GM23248 (cell line): ENCODE results near the gene SHB. TPM values are rescaled to one million over a fixed set of nuclear protein-coding genes. Genes with fewer than 3 reads are reported as not detected.

Experiments
- DNase-seq: peaks from one replicate; pipeline ENCODE4 v3.0.0-alpha.2; 2015
- H2AFZ ChIP-seq: fragments of 200-600 bp; sonication (generic); 2 replicates; pipeline ENCODE4 v1.6.1; 2016; ENCODE audit warnings: antibody characterized with exemption
- H3F3A ChIP-seq: fragments of 200-600 bp; sonication (generic); 2 replicates; pipeline ENCODE4 v1.6.1; 2016; ENCODE audit warnings: mild to moderate bottlenecking, antibody characterized with exemption, mixed run types; ENCODE audit not compliant: insufficient read depth
- H3K27ac ChIP-seq: fragments of 200-600 bp; sonication (generic); 2 replicates; pipeline ENCODE4 v1.5.1; 2016; ENCODE audit warnings: mild to moderate bottlenecking
- H3K27me3 ChIP-seq: fragments of 200-600 bp; sonication (generic); replicated peaks from 2 replicates; pipeline ENCODE4 v1.6.1; 2016; ENCODE audit warnings: mild to moderate bottlenecking; ENCODE audit not compliant: insufficient read depth
- H3K36me3 ChIP-seq: fragments of 200-600 bp; sonication (generic); 2 replicates; pipeline ENCODE4 v1.6.1; 2016; ENCODE audit warnings: low read depth, mild to moderate bottlenecking
- H3K4me1 ChIP-seq: fragments of 200-600 bp; sonication (generic); 2 replicates; pipeline ENCODE4 v1.6.1; 2016; ENCODE audit warnings: mild to moderate bottlenecking; ENCODE audit not compliant: insufficient read depth
- H3K4me2 ChIP-seq: fragments of 200-600 bp; sonication (generic); one replicate; pipeline ENCODE4 v1.6.1; 2016; ENCODE audit warnings: mild to moderate bottlenecking; ENCODE audit not compliant: unreplicated experiment
- H3K4me3 ChIP-seq: fragments of 200-600 bp; sonication (generic); 2 replicates; pipeline ENCODE4 v1.5.1; 2016; ENCODE audit warnings: mild to moderate bottlenecking
- H3K79me2 ChIP-seq: fragments of 200-600 bp; sonication (generic); 2 replicates; pipeline ENCODE4 v1.6.1; 2016; ENCODE audit warnings: mild to moderate bottlenecking; ENCODE audit not compliant: insufficient read depth
- H3K9ac ChIP-seq: fragments of 200-600 bp; sonication (generic); 2 replicates; pipeline ENCODE4 v1.6.1; 2016; ENCODE audit warnings: mild to moderate bottlenecking
- H3K9me2 ChIP-seq: fragments of 200-600 bp; sonication (generic); 2 replicates; pipeline ENCODE4 v1.6.1; 2016; ENCODE audit warnings: mixed run types, mild to moderate bottlenecking, moderate library complexity; ENCODE audit not compliant: insufficient read depth
- H3K9me3 ChIP-seq: fragments of 200-600 bp; sonication (generic); one replicate; pipeline ENCODE4 v1.6.1; 2017; ENCODE audit warnings: low read depth
- H4K20me1 ChIP-seq: fragments of 200-600 bp; sonication (generic); 2 replicates; pipeline ENCODE4 v1.6.0; 2016; ENCODE audit not compliant: insufficient read depth
- EZH2 ChIP-seq: fragments of 200-600 bp; sonication (generic); IDR thresholded peaks from 2 replicates; pipeline ENCODE4 v1.6.1; 2018; ENCODE audit warnings: antibody characterized with exemption, mild to moderate bottlenecking; ENCODE audit not compliant: insufficient read depth, poor library complexity, severe bottlenecking
- EZH2phosphoT487 ChIP-seq: fragments of 200-600 bp; sonication (generic); IDR thresholded peaks from 2 replicates; pipeline ENCODE4 v1.6.1; 2018; ENCODE audit warnings: antibody characterized with exemption, moderate library complexity, mild to moderate bottlenecking, low read depth; ENCODE audit not compliant: insufficient read depth
- WGBS, 2 experiments: methylation state at CpG; one replicate each; pipeline ENCODE4 v1.1.6; 2015 to 2017; ENCODE audit warnings: low lambda C conversion rate in 2 of 2, low coverage in 1 of 2; ENCODE audit errors: missing lambda C conversion rate in 2 of 2; 5-methylcytosine and 5-hydroxymethylcytosine counted together
- in situ Hi-C: fragments of 300-500 bp; cut with MboI; formaldehyde crosslinking; loops from 2 replicates; pipeline ENCODE4 v1.15.0; 2020
- polyA plus RNA-seq: library from polyadenylated mRNA; unstranded; fragments of >200 nt; fragmentation: Nextera tagmentation; extraction: Ambion mirVana; gene quantifications from 2 replicates; pipeline ENCODE4 v1.2.1, GENCODE V29; 2016
- total RNA-seq: library from RNA; depleted of rRNA; stranded (reverse); fragments of >200 nt; shearing (Covaris generic); gene quantifications from 2 replicates; pipeline ENCODE4 v1.2.3, GENCODE V29; 2014

SHB gene
- total and polyA plus RNA-seq, 2 experiments from 2014 or later = 3.9 to 11.1 TPM

GRCh38 chr9:37905776-37906175 lies 163.3 kb downstream of the SHB start:
- no peaks in the 10 kb centered on the region for H3K9me3 ChIP-seq
- H3K79me2 ChIP-seq = peaks cover 27% of the 10 kb centered on the region
- in situ Hi-C loops = loop anchor here (10.0 kb wide), 2 partner anchors 259 to 439 kb away; no protein-coding TSS in a partner anchor
- H3K36me3 ChIP-seq = no peaks in the 10 kb centered on the region
- no peak overlapping the region for H3K9ac ChIP-seq
- no peak overlapping the region for H3K4me2 ChIP-seq
- peaks cover 25% of the 10 kb centered on the region for H3K4me1 ChIP-seq
- H2AFZ ChIP-seq = no peak overlapping the region
- 0 out of 2 replicates have a peak, but pooled peaks cover 8% of the 10 kb centered on the region for H3F3A ChIP-seq
- no peak for DNase-seq
- TF ChIP-seq EZH2phosphoT487 = no peak
- no peak for TF ChIP-seq EZH2
- WGBS, 2 experiments = 100% methylated on average over 4 of the region's 4 CpGs
- no peak overlapping the region for H3K4me3 ChIP-seq
- no peaks in the 10 kb centered on the region for H4K20me1 ChIP-seq
- H3K9me2 ChIP-seq = no peaks in the 10 kb centered on the region
- H3K27ac ChIP-seq = no peak overlapping the region
- no peaks in the 10 kb centered on the region for H3K27me3 ChIP-seq

- DNase-seq = no peak
- in situ Hi-C loops = loop anchor here (10.0 kb wide), 2 partner anchors 260 to 440 kb away; no protein-coding TSS in a partner anchor
- 0 out of 2 replicates have a peak, but pooled peaks cover 8% of the 10 kb centered on the region for H3F3A ChIP-seq
- H3K27ac ChIP-seq = peak overlapping the region; percentile 59; the same call in 1 of the 2 replicates
- peak overlapping the region; percentile 86 for H3K9ac ChIP-seq
- 61 to 62% methylated on average over 10 of the region's 10 CpGs for WGBS, 2 experiments
- H2AFZ ChIP-seq = peak overlapping the region; percentile 99
- peak overlapping the region; percentile 86 for H3K4me3 ChIP-seq
- peak overlapping the region; percentile 94 for H3K4me2 ChIP-seq
- no peaks in the 10 kb centered on the region for H3K27me3 ChIP-seq
- no peaks in the 10 kb centered on the region for H3K9me2 ChIP-seq
- H4K20me1 ChIP-seq = no peaks in the 10 kb centered on the region
- H3K79me2 ChIP-seq = peaks cover 33% of the 10 kb centered on the region
- TF ChIP-seq EZH2phosphoT487 (no peak), EZH2 (no peak)
- no peaks in the 10 kb centered on the region for H3K9me3 ChIP-seq
- H3K4me1 ChIP-seq = peaks cover 25% of the 10 kb centered on the region
- no peaks in the 10 kb centered on the region for H3K36me3 ChIP-seq
These were observed 163.9 kb downstream of the SHB start for GRCh38 chr9:37905131-37905505.

- WGBS, 2 experiments = 14 to 15% methylated on average over 34 to 36 of the region's 36 CpGs
- Histone ChIP-seq H3K36me3 (no peaks in the 10 kb centered on the region), H3K9me2 (no peaks in the 10 kb centered on the region), H2AFZ (peak overlapping the region; percentile 99), H3K27me3 (no peaks in the 10 kb centered on the region), H3K4me1 (peaks cover 25% of the 10 kb centered on the region), H3K9ac (peak overlapping the region; percentile 86), H3K27ac (peak overlapping the region; percentile 59), H3F3A (0 out of 2 replicates have a peak, but pooled peaks cover 8% of the 10 kb centered on the region), H4K20me1 (no peaks in the 10 kb centered on the region), H3K4me3 (peak overlapping the region; percentile 86), H3K79me2 (peaks cover 36% of the 10 kb centered on the region), H3K4me2 (peak overlapping the region; percentile 94), H3K9me3 (no peaks in the 10 kb centered on the region)
- in situ Hi-C loops = loop anchor here (10.0 kb wide), 2 partner anchors 260 to 440 kb away; no protein-coding TSS in a partner anchor
- TF ChIP-seq EZH2phosphoT487 (no peak), EZH2 (no peak)
- peak; percentile 72 for DNase-seq
These were observed 164.4 kb downstream of the SHB start for GRCh38 chr9:37904445-37905130.

GRCh38 chr9:37903647-37904444 lies 165.2 kb downstream of the SHB start, which contains the start of gene SLC25A51:
Gene SLC25A51 (minus strand): TSS chr9:37904127. CDS start chr9:37888550, 15,577 bp downstream.
- Histone ChIP-seq H3F3A (peaks cover 13% of the 10 kb centered on the region; the same call in 1 of the 2 replicates), H4K20me1 (no peaks in the 10 kb centered on the region), H3K27ac (peak within 1 kb of the TSS; percentile 59), H3K9me3 (no peaks in the 10 kb centered on the region), H3K9ac (peak within 1 kb of the TSS; percentile 86), H3K79me2 (peaks cover 36% of the 10 kb centered on the region), H3K4me3 (peak within 1 kb of the TSS; percentile 86), H3K27me3 (no peaks in the 10 kb centered on the region), H2AFZ (peak within 1 kb of the TSS; percentile 99), H3K4me1 (peaks cover 29% of the 10 kb centered on the region), H3K9me2 (no peaks in the 10 kb centered on the region), H3K4me2 (peak within 1 kb of the TSS; percentile 94), H3K36me3 (no peaks in the 10 kb centered on the region)
- in situ Hi-C loops = loop anchor here (10.0 kb wide), 2 partner anchors 261 to 441 kb away; no protein-coding TSS in a partner anchor
- peak; percentile 91 for DNase-seq
- 1 to 2% methylated on average over 71 to 77 of the region's 84 CpGs for WGBS, 2 experiments
- no peak for TF ChIP-seq EZH2
- no peak for TF ChIP-seq EZH2phosphoT487
